Measurements from ENCODE around the gene DOCK7. TPM values are rescaled to one million over a fixed set of nuclear protein-coding genes. Genes with fewer than 3 reads are reported as not detected.
"Not testable (repeated sequence)": the region's sequence is repeated elsewhere in the genome, so short reads cannot be mapped to it uniquely, and the experiment has no call there.

DOCK7 gene
- total RNA-seq, 2 experiments from 2014 or later, result 7.7 to 10.0 TPM

DNA sequence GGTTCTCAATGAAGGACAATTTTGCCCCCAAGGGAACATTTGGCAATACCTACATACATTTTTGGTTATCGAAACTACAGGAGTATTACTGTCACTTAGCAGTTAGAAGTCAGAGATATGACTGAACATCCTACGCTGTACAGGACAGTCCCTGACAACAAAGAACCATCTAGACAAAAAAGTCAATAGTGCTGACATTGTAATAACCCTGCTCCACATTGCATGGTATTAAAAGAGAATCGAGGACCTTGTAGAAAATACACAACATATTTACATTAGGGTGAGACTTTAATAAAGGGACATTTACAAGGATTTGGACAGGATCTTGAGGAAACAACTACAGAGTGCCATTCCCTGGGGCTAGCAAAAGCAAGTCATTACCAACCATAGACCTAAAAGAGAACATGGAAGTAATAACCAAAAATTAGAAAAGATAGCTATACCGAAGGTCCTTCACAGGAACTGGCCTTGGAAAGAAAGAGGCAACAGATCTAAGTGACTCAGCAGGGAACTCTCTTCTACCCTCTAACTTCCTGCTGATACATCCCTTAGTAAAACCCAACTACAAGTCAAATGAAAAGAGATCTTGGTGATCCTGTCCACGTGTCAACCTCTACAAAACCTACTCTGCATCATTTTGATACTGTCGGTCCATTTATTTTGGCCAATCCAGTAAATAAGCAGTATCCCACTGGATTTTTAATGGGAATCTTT is 50.6 kb downstream of the DOCK7 start:
- H3K27me3 Mint-ChIP-seq (ENCODE audit: low read depth), result no peaks in the 10 kb centered on the region
- no peak overlapping the region for H3K4me3 Mint-ChIP-seq
- H3K4me1 Mint-ChIP-seq (ENCODE audit: low read depth), result no peaks in the 10 kb centered on the region
- no peaks in the 10 kb centered on the region for H3K9me3 Mint-ChIP-seq
- peaks cover 3% of the 10 kb centered on the region for H3K36me3 Mint-ChIP-seq (ENCODE audit: low read depth)
- intact Hi-C loops (cut with micrococcal nuclease), result no loop called here
- H3K27ac Mint-ChIP-seq, result no peak overlapping the region
- CTCF ChIA-PET, result interaction anchor here (0.6 kb wide), 1 partner anchor 24 kb away, joined by 3 read pairs; no protein-coding TSS in a partner anchor
- no peak for DNase-seq

- Mint-ChIP-seq H3K36me3 (ENCODE audit: low read depth) (peaks cover 9% of the 10 kb centered on the region), H3K4me1 (ENCODE audit: low read depth) (peaks cover 8% of the 10 kb centered on the region), H3K9me3 (no peaks in the 10 kb centered on the region), H3K27me3 (ENCODE audit: low read depth) (no peaks in the 10 kb centered on the region), H3K4me3 (no peak overlapping the region), H3K27ac (no peak overlapping the region)
- DNase-seq, result no peak
- intact Hi-C loops (cut with micrococcal nuclease), result no loop called here
- CTCF ChIA-PET, result no interaction called here
Observed at GRCh38 chr1:62628506-62628905, 59.7 kb downstream of the DOCK7 start.

DNA sequence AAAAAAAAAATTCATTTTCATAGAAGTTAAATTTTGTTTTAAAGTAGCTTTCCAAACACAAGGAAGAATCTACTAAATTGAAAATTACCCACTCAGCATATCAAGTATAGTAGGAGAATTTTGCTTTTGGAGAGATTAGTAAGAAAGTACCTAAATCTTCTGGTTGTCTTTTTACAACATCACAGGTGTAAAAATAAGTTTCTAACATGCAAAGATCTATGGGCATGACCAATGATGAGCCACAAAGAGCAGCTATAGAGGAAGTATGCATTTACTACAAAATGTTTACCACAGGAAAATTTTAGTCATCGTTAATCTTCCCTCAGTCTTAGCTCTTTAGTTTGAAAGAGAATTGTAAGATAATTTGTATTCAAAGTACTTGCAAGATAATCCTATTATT is 62.8 kb downstream of the DOCK7 start:
- no peaks in the 10 kb centered on the region for H3K9me3 Mint-ChIP-seq
- no peak overlapping the region for H3K4me3 Mint-ChIP-seq
- intact Hi-C loops (cut with micrococcal nuclease), result no loop called here
- H3K27ac Mint-ChIP-seq, result no peak overlapping the region
- no peaks in the 10 kb centered on the region for H3K27me3 Mint-ChIP-seq (ENCODE audit: low read depth)
- peaks cover 3% of the 10 kb centered on the region for H3K36me3 Mint-ChIP-seq (ENCODE audit: low read depth)
- no peak for DNase-seq
- peaks cover 10% of the 10 kb centered on the region for H3K4me1 Mint-ChIP-seq (ENCODE audit: low read depth)
- CTCF ChIA-PET, result no interaction called here

DNA sequence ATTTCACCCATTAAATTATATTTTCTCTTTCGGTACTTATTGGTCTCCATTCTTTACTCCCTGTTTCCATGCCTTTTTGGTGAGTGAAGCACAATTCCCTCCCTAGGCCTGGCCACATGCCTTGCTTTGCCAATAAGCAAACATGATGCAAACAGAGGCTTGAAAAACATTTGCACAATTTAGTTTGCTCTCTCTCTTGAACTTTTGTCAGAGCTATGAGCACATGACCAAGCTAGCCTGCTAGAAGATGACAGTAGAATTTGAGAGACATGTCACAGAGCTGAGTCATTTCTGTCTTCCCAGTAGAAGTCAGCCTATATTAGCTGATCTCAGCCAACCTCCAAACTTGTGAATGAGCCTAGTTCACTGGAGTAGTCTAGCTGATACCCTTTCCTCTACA is 66.3 kb downstream of the DOCK7 start:
- no peak for DNase-seq
- H3K4me1 Mint-ChIP-seq (ENCODE audit: low read depth), result peaks cover 10% of the 10 kb centered on the region
- CTCF ChIA-PET, result no interaction called here
- no peaks in the 10 kb centered on the region for H3K27me3 Mint-ChIP-seq (ENCODE audit: low read depth)
- H3K9me3 Mint-ChIP-seq, result no peaks in the 10 kb centered on the region
- peaks cover 1% of the 10 kb centered on the region for H3K36me3 Mint-ChIP-seq (ENCODE audit: low read depth)
- H3K27ac Mint-ChIP-seq, result no peak overlapping the region
- H3K4me3 Mint-ChIP-seq, result no peak overlapping the region
- intact Hi-C loops (cut with micrococcal nuclease), result no loop called here

GRCh38 chr1:62613890-62614289 is 74.3 kb downstream of the DOCK7 start:
- CTCF ChIA-PET, result interaction anchor here (0.6 kb wide), 1 partner anchor 24 kb away, joined by 3 read pairs; no protein-coding TSS in a partner anchor
- H3K27me3 Mint-ChIP-seq (ENCODE audit: low read depth), result no peaks in the 10 kb centered on the region

GRCh38 chr1:62613325-62613727 is 74.9 kb downstream of the DOCK7 start:
- intact Hi-C loops (cut with micrococcal nuclease), result no loop called here
- Mint-ChIP-seq H3K4me3 (no peak overlapping the region), H3K4me1 (ENCODE audit: low read depth) (no peaks in the 10 kb centered on the region), H3K9me3 (no peaks in the 10 kb centered on the region), H3K36me3 (ENCODE audit: low read depth) (peaks cover 2% of the 10 kb centered on the region), H3K27me3 (ENCODE audit: low read depth) (no peaks in the 10 kb centered on the region), H3K27ac (no peak overlapping the region)
- no peak for DNase-seq
- CTCF ChIA-PET, result no interaction called here

More at GRCh38 chr1:62613890-62614289, 74.3 kb downstream of the DOCK7 start:
- intact Hi-C loops (cut with micrococcal nuclease), result no loop called here
- Mint-ChIP-seq H3K4me3 (no peak overlapping the region), H3K27ac (no peak overlapping the region), H3K4me1 (ENCODE audit: low read depth) (no peaks in the 10 kb centered on the region), H3K9me3 (no peaks in the 10 kb centered on the region), H3K36me3 (ENCODE audit: low read depth) (peaks cover 2% of the 10 kb centered on the region)
- no peak for DNase-seq

- no peaks in the 10 kb centered on the region for H3K27me3 Mint-ChIP-seq (ENCODE audit: low read depth)
- H3K9me3 Mint-ChIP-seq, result no peaks in the 10 kb centered on the region
- H3K27ac Mint-ChIP-seq, result no peak overlapping the region
- intact Hi-C loops (cut with micrococcal nuclease), result no loop called here
- DNase-seq, result no peak
- H3K4me3 Mint-ChIP-seq, result no peak overlapping the region
- peaks cover 2% of the 10 kb centered on the region for H3K36me3 Mint-ChIP-seq (ENCODE audit: low read depth)
- H3K4me1 Mint-ChIP-seq (ENCODE audit: low read depth), result no peaks in the 10 kb centered on the region
- CTCF ChIA-PET, result no interaction called here
Observed at GRCh38 chr1:62612770-62613169, 75.4 kb downstream of the DOCK7 start.

DNA sequence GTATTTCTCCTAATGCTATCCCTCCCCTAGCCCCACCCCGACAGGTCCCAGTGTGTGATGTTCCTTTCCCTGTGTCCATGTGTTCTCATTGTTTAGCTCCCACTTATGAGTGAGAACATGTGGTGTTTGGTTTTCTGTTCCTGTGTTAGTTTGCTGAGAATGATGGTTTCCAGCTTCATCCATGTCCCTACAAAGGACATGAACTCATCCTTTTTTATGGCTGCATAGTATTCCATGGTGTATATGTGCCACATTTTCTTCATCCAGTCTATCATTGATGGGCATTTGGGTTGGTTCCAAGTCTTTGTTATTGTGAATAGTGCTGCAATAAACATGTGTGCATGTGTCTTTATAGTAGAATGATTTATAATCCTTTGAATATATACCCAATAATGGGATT is 77.6 kb downstream of the DOCK7 start:
- H3K27me3 Mint-ChIP-seq (ENCODE audit: low read depth); H3K27ac Mint-ChIP-seq; CTCF ChIA-PET; intact Hi-C loops (cut with micrococcal nuclease); DNase-seq; H3K4me3 Mint-ChIP-seq; H3K4me1 Mint-ChIP-seq (ENCODE audit: low read depth); H3K36me3 Mint-ChIP-seq (ENCODE audit: low read depth); H3K9me3 Mint-ChIP-seq: not testable (repeated sequence)

DNA sequence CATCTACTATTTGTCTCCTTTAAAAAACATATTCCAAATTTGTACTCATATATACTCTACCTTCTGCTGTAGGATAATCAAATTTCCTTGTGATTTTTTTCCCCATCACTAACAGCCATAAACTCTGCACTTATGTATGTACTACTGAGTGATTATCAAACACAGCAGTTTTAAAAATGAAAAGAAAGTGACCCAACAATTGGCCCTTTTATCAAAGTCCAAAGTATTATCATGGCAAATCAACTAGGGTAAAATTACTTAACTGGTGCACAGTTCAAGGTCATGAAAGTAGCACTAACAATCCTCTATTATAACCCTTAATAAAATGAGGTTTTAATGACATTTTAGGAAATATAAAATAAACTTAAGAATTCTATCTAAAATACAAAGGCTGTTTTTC is 79.3 kb downstream of the DOCK7 start:
- Mint-ChIP-seq H3K27me3 (ENCODE audit: low read depth) (no peaks in the 10 kb centered on the region), H3K36me3 (ENCODE audit: low read depth) (peaks cover 2% of the 10 kb centered on the region), H3K4me1 (ENCODE audit: low read depth) (no peaks in the 10 kb centered on the region), H3K4me3 (no peak overlapping the region), H3K9me3 (no peaks in the 10 kb centered on the region), H3K27ac (no peak overlapping the region)
- CTCF ChIA-PET, result no interaction called here
- DNase-seq, result no peak
- intact Hi-C loops (cut with micrococcal nuclease), result no loop called here

- Mint-ChIP-seq H3K4me1 (ENCODE audit: low read depth) (no peaks in the 10 kb centered on the region), H3K27me3 (ENCODE audit: low read depth) (no peaks in the 10 kb centered on the region), H3K9me3 (no peaks in the 10 kb centered on the region), H3K36me3 (ENCODE audit: low read depth) (no peaks in the 10 kb centered on the region), H3K4me3 (no peak overlapping the region), H3K27ac (no peak overlapping the region)
- intact Hi-C loops (cut with micrococcal nuclease), result no loop called here
- no peak for DNase-seq
- CTCF ChIA-PET, result no interaction called here
Observed at GRCh38 chr1:62601457-62601856, 86.7 kb downstream of the DOCK7 start.

DNA sequence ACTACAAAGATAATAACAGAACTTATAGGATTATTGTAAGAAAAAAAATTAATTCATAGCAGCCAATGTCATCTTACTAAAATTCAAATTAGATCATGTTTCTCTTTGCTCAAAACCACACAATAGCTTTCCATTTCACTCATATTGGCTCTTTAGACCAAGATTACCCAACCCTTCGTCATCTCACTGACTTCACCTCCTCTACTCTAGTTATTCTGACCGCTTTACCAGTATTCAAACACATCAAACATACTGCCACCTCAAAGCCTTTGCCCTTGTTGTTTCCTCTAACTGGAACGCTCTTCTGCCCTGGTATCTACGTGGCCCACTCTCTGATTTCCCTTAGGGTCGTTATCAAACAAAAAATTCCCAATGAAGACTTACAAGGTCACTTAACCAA is 89.1 kb downstream of the DOCK7 start:
- DNase-seq, result no peak
- CTCF ChIA-PET, result no interaction called here
- no peaks in the 10 kb centered on the region for H3K9me3 Mint-ChIP-seq

GRCh38 chr1:62597281-62597680 is 90.9 kb downstream of the DOCK7 start, which contains the start of gene ANGPTL3:
TSS of gene ANGPTL3 (plus strand) at chr1:62597520. CDS start at chr1:62597567, 47 bp downstream.
- CTCF ChIA-PET, result no interaction called here
- Mint-ChIP-seq H3K4me3 (no peak within 1 kb of the TSS), H3K9me3 (no peaks in the 10 kb centered on the region), H3K27ac (no peak within 1 kb of the TSS), H3K27me3 (ENCODE audit: low read depth) (no peaks in the 10 kb centered on the region), H3K36me3 (ENCODE audit: low read depth) (no peaks in the 10 kb centered on the region), H3K4me1 (ENCODE audit: low read depth) (no peaks in the 10 kb centered on the region)
- intact Hi-C loops (cut with micrococcal nuclease), result no loop called here
- no peak for DNase-seq

More for the DNA sequence above, 89.1 kb downstream of the DOCK7 start:
- Mint-ChIP-seq H3K36me3 (ENCODE audit: low read depth) (no peaks in the 10 kb centered on the region), H3K27ac (no peak overlapping the region), H3K27me3 (ENCODE audit: low read depth) (no peaks in the 10 kb centered on the region), H3K4me3 (no peak overlapping the region), H3K4me1 (ENCODE audit: low read depth) (no peaks in the 10 kb centered on the region)
- intact Hi-C loops (cut with micrococcal nuclease), result no loop called here

GRCh38 chr1:62595647-62596046 is 92.5 kb downstream of the DOCK7 start:
- Mint-ChIP-seq H3K4me1 (ENCODE audit: low read depth) (no peaks in the 10 kb centered on the region), H3K27me3 (ENCODE audit: low read depth) (no peaks in the 10 kb centered on the region), H3K27ac (no peak overlapping the region), H3K9me3 (no peaks in the 10 kb centered on the region), H3K36me3 (ENCODE audit: low read depth) (no peaks in the 10 kb centered on the region), H3K4me3 (no peak overlapping the region)
- no peak for DNase-seq
- CTCF ChIA-PET, result interaction anchor here (0.6 kb wide), 1 partner anchor 580 kb away, joined by 3 read pairs; no protein-coding TSS in a partner anchor
- intact Hi-C loops (cut with micrococcal nuclease), result no loop called here
